Activated CD4-positive, alpha-beta memory T cell treated with anti-CD3 and anti-CD28 coated beads for 36 hours (primary cell): ENCODE data around the gene SNAP25. TPM values are rescaled to one million over a fixed set of nuclear protein-coding genes. Genes with fewer than 3 reads are reported as not detected.

Source experiments
- CTCF ChIA-PET: fragments of 350-600 bp; sonication (Branson Sonifier 250); formaldehyde crosslinking; loops from one replicate; lab custom pipeline; 2021; ENCODE audit warnings: antibody characterized with exemption, inconsistent platforms; lab: Charles Lee
- POLR2A ChIA-PET: fragments of 350-600 bp; sonication (Branson Sonifier 250); formaldehyde crosslinking; loops from one replicate; lab custom pipeline; 2021; ENCODE audit warnings: antibody characterized with exemption; lab: Charles Lee
- DNase-seq: peaks from one replicate; pipeline ENCODE4 v3.0.0-alpha.2; 2020
- H3K27ac Mint-ChIP-seq: one replicate; pipeline ENCODE4 v1.8.0; 2021; ENCODE audit warnings: mixed read lengths
- H3K27me3 Mint-ChIP-seq: one replicate; pipeline ENCODE4 v1.8.0; 2021; ENCODE audit warnings: mixed read lengths
- H3K36me3 Mint-ChIP-seq: one replicate; pipeline ENCODE4 v1.8.0; 2021; ENCODE audit warnings: mixed read lengths
- H3K4me1 Mint-ChIP-seq: one replicate; pipeline ENCODE4 v1.8.0; 2021; ENCODE audit warnings: low read depth, mixed read lengths
- H3K4me3 Mint-ChIP-seq: one replicate; pipeline ENCODE4 v1.8.0; 2021; ENCODE audit warnings: mild to moderate bottlenecking, mixed read lengths
- H3K9me3 Mint-ChIP-seq: one replicate; pipeline ENCODE4 v1.8.0; 2021; ENCODE audit warnings: mixed read lengths
- intact Hi-C: fragments of 100-400 bp; cut with micrococcal nuclease; formaldehyde crosslinking; loops from one replicate; pipeline ENCODE4 v1.15.1; 2023
- total RNA-seq, 2 experiments: library from RNA; stranded (reverse); gene quantifications; one replicate each; pipeline ENCODE4 v1.2.3, GENCODE V29; 2021

Gene SNAP25
- total RNA-seq, 2 experiments from 2014 or later, result 0.63 to 0.67 TPM

- Mint-ChIP-seq H3K4me1 (peaks cover 8% of the 10 kb centered on the region), H3K4me3 (no peak overlapping the region), H3K36me3 (no peaks in the 10 kb centered on the region), H3K9me3 (no peaks in the 10 kb centered on the region), H3K27ac (no peak overlapping the region), H3K27me3 (peaks cover 3% of the 10 kb centered on the region)
- ChIA-PET POLR2A (no interaction called here), CTCF (no interaction called here)
- DNase-seq, result no peak
- intact Hi-C loops, result no loop called here
Observed at GRCh38 chr20:10332656-10333415, 114.2 kb downstream of the SNAP25 start.

GRCh38 chr20:10336959-10337729 is 118.5 kb downstream of the SNAP25 start:
- CTCF ChIA-PET, result interaction anchor here (1.3 kb wide), 1 partner anchor 90 kb away, joined by 6 read pairs; no protein-coding TSS in a partner anchor
- Mint-ChIP-seq H3K27me3 (peaks cover 5% of the 10 kb centered on the region), H3K4me3 (no peak overlapping the region), H3K4me1 (peaks cover 13% of the 10 kb centered on the region), H3K27ac (no peak overlapping the region), H3K9me3 (peaks cover 2% of the 10 kb centered on the region), H3K36me3 (no peaks in the 10 kb centered on the region)
- POLR2A ChIA-PET, result interaction anchor here (1.1 kb wide), 1 partner anchor 14 kb away, joined by 3 read pairs; no protein-coding TSS in a partner anchor
- no peak for DNase-seq
- intact Hi-C loops, result loop anchor here (1.0 to 5.0 kb wide), 2 partner anchors 14 to 260 kb away; no protein-coding TSS in a partner anchor

- POLR2A ChIA-PET, result interaction anchor here (1.1 kb wide), 1 partner anchor 12 kb away, joined by 3 read pairs; no protein-coding TSS in a partner anchor
- intact Hi-C loops, result loop anchor here (5.0 kb wide), 1 partner anchor 259 kb away; no protein-coding TSS in a partner anchor
Observed at GRCh38 chr20:10338426-10339180, 120.0 kb downstream of the SNAP25 start.

GRCh38 chr20:10339609-10340008 is 121.0 kb downstream of the SNAP25 start:
- no peak overlapping the region for H3K4me3 Mint-ChIP-seq
- H3K27me3 Mint-ChIP-seq, result peaks cover 5% of the 10 kb centered on the region

More at GRCh38 chr20:10338426-10339180, 120.0 kb downstream of the SNAP25 start:
- no peak overlapping the region for H3K4me3 Mint-ChIP-seq
- peaks cover 13% of the 10 kb centered on the region for H3K4me1 Mint-ChIP-seq
- CTCF ChIA-PET, result interaction anchor here (1.3 kb wide), 1 partner anchor 89 kb away, joined by 6 read pairs; no protein-coding TSS in a partner anchor
- no peak for DNase-seq
- H3K27me3 Mint-ChIP-seq, result peaks cover 5% of the 10 kb centered on the region
- no peaks in the 10 kb centered on the region for H3K36me3 Mint-ChIP-seq
- H3K27ac Mint-ChIP-seq, result no peak overlapping the region
- peaks cover 2% of the 10 kb centered on the region for H3K9me3 Mint-ChIP-seq

GRCh38 chr20:10342152-10342551 is 123.5 kb downstream of the SNAP25 start:
- no peak for DNase-seq
- intact Hi-C loops, result no loop called here
- H3K36me3 Mint-ChIP-seq, result no peaks in the 10 kb centered on the region
- peaks cover 11% of the 10 kb centered on the region for H3K4me1 Mint-ChIP-seq
- no peak overlapping the region for H3K27ac Mint-ChIP-seq
- H3K27me3 Mint-ChIP-seq, result peaks cover 2% of the 10 kb centered on the region
- ChIA-PET POLR2A (no interaction called here), CTCF (no interaction called here)
- H3K4me3 Mint-ChIP-seq, result no peak overlapping the region
- H3K9me3 Mint-ChIP-seq, result peaks cover 2% of the 10 kb centered on the region

More at GRCh38 chr20:10339609-10340008, 121.0 kb downstream of the SNAP25 start:
- Mint-ChIP-seq H3K36me3 (no peaks in the 10 kb centered on the region), H3K9me3 (peaks cover 2% of the 10 kb centered on the region), H3K4me1 (peaks cover 13% of the 10 kb centered on the region), H3K27ac (no peak overlapping the region)
- CTCF ChIA-PET, result no interaction called here
- no peak for DNase-seq
- intact Hi-C loops, result loop anchor here (5.0 kb wide), 1 partner anchor 258 kb away; no protein-coding TSS in a partner anchor
- POLR2A ChIA-PET, result no interaction called here

GRCh38 chr20:10344953-10345352 is 126.3 kb downstream of the SNAP25 start:
- Mint-ChIP-seq H3K36me3 (no peaks in the 10 kb centered on the region), H3K27me3 (no peaks in the 10 kb centered on the region), H3K4me1 (no peaks in the 10 kb centered on the region), H3K27ac (no peak overlapping the region), H3K9me3 (peaks cover 2% of the 10 kb centered on the region), H3K4me3 (no peak overlapping the region)
- ChIA-PET POLR2A (no interaction called here), CTCF (interaction anchor here (0.8 kb wide), 1 partner anchor 13 kb away, joined by 3 read pairs; no protein-coding TSS in a partner anchor)
- no peak for DNase-seq
- intact Hi-C loops, result no loop called here

- POLR2A ChIA-PET, result no interaction called here
- DNase-seq, result no peak
- no peaks in the 10 kb centered on the region for H3K9me3 Mint-ChIP-seq
- H3K27me3 Mint-ChIP-seq, result no peaks in the 10 kb centered on the region
- CTCF ChIA-PET, result interaction anchor here (0.7 kb wide), 1 partner anchor 32 kb away, joined by 5 read pairs; no protein-coding TSS in a partner anchor
- H3K4me3 Mint-ChIP-seq, result no peak overlapping the region
- H3K36me3 Mint-ChIP-seq, result no peaks in the 10 kb centered on the region
- H3K27ac Mint-ChIP-seq, result no peak overlapping the region
- intact Hi-C loops, result no loop called here
- peaks cover 19% of the 10 kb centered on the region for H3K4me1 Mint-ChIP-seq
Observed at GRCh38 chr20:10347086-10347880, 128.7 kb downstream of the SNAP25 start.

- Mint-ChIP-seq H3K9me3 (no peaks in the 10 kb centered on the region), H3K27ac (no peak overlapping the region), H3K27me3 (no peaks in the 10 kb centered on the region), H3K4me1 (peaks cover 30% of the 10 kb centered on the region), H3K4me3 (no peak overlapping the region), H3K36me3 (no peaks in the 10 kb centered on the region)
- POLR2A ChIA-PET, result no interaction called here
- CTCF ChIA-PET, result no interaction called here
- no peak for DNase-seq
- intact Hi-C loops, result no loop called here
Observed at GRCh38 chr20:10349118-10349517, 130.5 kb downstream of the SNAP25 start.

GRCh38 chr20:10350188-10350842 is 131.7 kb downstream of the SNAP25 start:
- H3K4me3 Mint-ChIP-seq, result no peak overlapping the region
- POLR2A ChIA-PET, result interaction anchor here (1.3 to 3.3 kb wide), 2 partner anchors 13 to 84 kb away, joined by 3 to 16 read pairs; partner anchors contain the start of genes MKKS and SLX4IP
- H3K4me1 Mint-ChIP-seq, result peaks cover 30% of the 10 kb centered on the region
- CTCF ChIA-PET, result interaction anchor here (1.1 to 1.6 kb wide), 2 partner anchors 77 to 85 kb away, joined by 3 to 4 read pairs; partner anchors contain the start of gene SLX4IP
- H3K27me3 Mint-ChIP-seq, result no peaks in the 10 kb centered on the region
- intact Hi-C loops, result loop anchor here (2.0 to 5.0 kb wide), 6 partner anchors 32 to 372 kb away; partner anchors contain the start of genes JAG1 and SNAP25
- no peak for DNase-seq
- no peaks in the 10 kb centered on the region for H3K9me3 Mint-ChIP-seq
- no peaks in the 10 kb centered on the region for H3K36me3 Mint-ChIP-seq
- H3K27ac Mint-ChIP-seq, result peak overlapping the region; percentile 75
